Endothelial cell of umbilical vein (primary cell): ENCODE results near the gene PIEZO2.

Experiments used
- EZH2 ChIP-seq: IDR thresholded peaks from 2 replicates; pipeline ENCODE4 v1.6.1; 2012; ENCODE audit warnings: borderline replicate concordance, low read depth, mild to moderate bottlenecking, moderate library complexity, low read length, inconsistent platforms; ENCODE audit not compliant: severe bottlenecking
- POLR2A ChIP-seq: IDR thresholded peaks from 2 replicates; pipeline ENCODE4 v1.6.1; 2012; ENCODE audit warnings: low read depth, mild to moderate bottlenecking, control low read depth, low read length
- POLR2AphosphoS5 ChIP-seq: IDR thresholded peaks from 2 replicates; pipeline ENCODE4 v1.6.1; 2012; ENCODE audit warnings: low read depth, mild to moderate bottlenecking, control low read depth, low read length, moderate library complexity; ENCODE audit not compliant: insufficient read depth
- TF ChIP-seq, protein P1 (sequence below), 2 donors: IDR thresholded peaks; 1 replicate in 1 of 2; 2 replicates in 1 of 2; pipeline ENCODE4 v1.5.1; 2011; ENCODE audit warnings: low read length in 2 of 2, mild to moderate bottlenecking in 2 of 2, moderate library complexity in 2 of 2, control low read depth in 1 of 2, inconsistent platforms in 1 of 2, low read depth in 1 of 2; ENCODE audit not compliant: insufficient read depth in 1 of 2; ENCODE audit errors: extremely low read depth in 1 of 2

DNA sequence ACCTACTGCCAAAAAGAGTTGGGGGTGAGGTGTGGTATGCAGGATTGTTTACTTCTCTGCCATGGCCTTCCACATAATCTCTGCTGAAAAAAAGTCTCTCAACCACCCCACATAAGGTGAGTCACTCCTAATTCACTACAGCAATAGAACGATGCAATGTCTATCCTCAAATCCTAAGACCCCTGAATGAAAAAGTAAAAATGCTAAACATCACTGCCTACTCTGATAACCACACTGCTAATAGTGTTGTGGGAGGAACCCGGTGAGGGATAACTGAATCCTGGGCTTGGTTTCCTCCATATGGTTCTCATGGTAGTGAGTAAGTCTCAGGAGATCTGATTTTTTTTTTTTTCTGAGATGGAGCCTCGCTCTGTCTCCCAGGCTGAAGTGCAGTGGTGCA is 252.5 kb downstream of the PIEZO2 start:
- TF ChIP-seq, protein P1, sequence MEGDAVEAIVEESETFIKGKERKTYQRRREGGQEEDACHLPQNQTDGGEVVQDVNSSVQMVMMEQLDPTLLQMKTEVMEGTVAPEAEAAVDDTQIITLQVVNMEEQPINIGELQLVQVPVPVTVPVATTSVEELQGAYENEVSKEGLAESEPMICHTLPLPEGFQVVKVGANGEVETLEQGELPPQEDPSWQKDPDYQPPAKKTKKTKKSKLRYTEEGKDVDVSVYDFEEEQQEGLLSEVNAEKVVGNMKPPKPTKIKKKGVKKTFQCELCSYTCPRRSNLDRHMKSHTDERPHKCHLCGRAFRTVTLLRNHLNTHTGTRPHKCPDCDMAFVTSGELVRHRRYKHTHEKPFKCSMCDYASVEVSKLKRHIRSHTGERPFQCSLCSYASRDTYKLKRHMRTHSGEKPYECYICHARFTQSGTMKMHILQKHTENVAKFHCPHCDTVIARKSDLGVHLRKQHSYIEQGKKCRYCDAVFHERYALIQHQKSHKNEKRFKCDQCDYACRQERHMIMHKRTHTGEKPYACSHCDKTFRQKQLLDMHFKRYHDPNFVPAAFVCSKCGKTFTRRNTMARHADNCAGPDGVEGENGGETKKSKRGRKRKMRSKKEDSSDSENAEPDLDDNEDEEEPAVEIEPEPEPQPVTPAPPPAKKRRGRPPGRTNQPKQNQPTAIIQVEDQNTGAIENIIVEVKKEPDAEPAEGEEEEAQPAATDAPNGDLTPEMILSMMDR (IDR thresholded peaks at IDR 0.05; ENCODE audit: extremely low read depth in 1 of 2, insufficient read depth in 1 of 2, low read depth in 1 of 2, low read length in 2 of 2): no peak
- TF ChIP-seq POLR2A: no peak
- TF ChIP-seq EZH2: no peak
- no peak for TF ChIP-seq POLR2AphosphoS5
